ENCODE results near the gene HEATR5A.
A peak's percentile ranks its signal among the peaks of the same experiment; 100 is the strongest.
"Not testable (repeated sequence)": the region's sequence is repeated elsewhere in the genome, so short reads cannot be mapped to it uniquely, and the experiment has no call there.

The HEATR5A gene

DNA sequence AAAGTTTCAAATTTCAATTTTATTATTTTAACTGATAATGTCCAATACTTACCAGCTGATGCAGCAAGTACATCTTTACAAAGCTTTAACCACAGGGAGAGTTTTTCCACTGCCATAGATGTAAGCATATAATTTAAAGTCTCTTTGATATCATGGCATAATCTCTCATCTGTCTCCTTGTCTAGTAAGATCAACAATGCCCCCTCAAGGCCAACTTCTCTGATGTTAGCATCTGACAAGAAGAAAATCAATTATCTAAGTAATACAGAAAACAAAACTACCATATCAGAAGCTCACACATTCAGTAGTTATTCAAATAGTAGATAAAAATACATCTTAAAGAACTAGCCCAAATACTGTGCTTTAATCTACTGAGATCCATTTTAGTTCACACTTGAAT is 94.2 kb downstream of the HEATR5A start:
- no peak for DNase-seq (ENCODE audit: low spot score)

- no peak for DNase-seq (ENCODE audit: low spot score)
Measured at GRCh38 chr14:31323419-31323818, 96.9 kb downstream of the HEATR5A start.

DNA sequence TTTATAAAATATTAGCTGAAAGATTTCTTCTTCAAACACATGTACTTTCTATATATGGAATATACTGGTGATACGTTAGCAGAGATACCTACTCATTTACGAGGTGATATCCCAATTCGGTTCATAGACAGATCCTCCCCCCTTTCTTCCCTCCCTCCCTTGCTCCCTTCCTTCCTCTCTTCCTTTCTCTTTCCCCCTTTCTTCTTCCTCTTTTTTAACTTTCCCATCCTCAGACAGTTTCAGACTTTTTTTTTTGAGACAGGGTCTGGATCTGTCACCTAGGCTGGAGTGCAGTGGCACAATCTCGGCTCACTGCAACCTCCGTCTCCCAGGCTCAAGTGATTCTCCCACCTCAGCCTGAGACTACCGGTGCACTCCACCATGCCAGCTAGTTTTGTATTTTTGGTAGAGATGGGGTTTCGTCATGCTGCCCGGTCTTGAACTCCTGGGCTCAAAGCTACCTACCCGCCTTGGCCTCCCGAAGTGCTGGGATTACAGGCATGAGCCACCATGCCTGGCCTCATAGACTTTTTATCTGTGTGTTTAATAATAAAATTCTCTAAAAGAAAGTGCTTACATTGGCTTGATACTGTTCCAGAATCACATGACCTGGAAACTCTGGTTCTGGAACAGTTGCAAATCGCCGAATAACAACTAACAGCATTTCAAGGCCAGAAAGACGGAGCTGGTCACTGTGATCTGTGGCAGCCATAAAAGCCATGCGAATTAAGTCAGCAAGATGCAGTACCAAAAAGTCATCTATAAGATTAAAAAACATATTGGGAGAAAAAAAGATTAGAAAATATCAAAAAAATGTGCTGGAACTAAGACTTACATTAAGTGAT is 99.2 kb downstream of the HEATR5A start:
- no peak for DNase-seq (ENCODE audit: low spot score)

DNA sequence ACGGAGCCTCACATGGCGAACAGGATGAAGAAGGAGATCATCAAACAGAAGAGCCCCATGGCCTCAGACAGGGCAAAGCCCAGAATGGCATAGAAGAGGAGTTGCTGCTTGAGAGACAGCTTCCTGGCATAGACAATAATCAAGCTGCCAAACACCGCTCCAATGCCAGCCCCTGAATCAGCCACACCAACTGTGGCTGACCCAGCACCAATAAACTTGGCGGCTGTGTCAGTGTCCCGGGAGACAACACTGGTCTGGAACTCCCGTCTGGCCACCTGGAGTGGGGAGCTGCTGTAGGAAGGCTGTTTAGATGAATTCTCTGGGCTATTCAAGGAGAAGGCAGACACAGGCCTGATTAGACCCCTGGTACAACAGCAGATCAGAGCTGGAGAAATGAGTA is 100.1 kb downstream of the HEATR5A start:
- DNase-seq (ENCODE audit: low spot score), result no peak

DNA sequence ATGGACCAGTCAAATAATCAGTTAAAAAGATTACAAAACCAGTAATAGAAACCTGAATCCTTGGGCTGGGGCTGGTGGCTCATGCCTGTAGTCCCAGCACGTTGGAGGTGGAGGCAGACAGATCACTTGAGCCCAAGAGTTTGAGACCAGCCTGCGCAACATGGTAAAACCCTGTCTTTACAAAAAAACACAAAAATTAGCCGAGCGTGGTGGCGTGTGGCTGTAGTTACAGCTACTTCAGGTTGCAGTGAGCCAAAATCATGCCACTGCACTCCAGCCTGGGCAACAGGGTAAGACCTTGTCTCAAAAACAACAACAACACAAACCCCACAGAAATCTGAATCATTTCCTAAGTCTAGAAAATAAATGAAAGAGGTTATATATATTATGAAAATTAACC is 100.6 kb downstream of the HEATR5A start:
- no peak for DNase-seq (ENCODE audit: low spot score)

GRCh38 chr14:31312934-31313333 is 107.4 kb downstream of the HEATR5A start:
- DNase-seq (ENCODE audit: low spot score), result no peak

DNA sequence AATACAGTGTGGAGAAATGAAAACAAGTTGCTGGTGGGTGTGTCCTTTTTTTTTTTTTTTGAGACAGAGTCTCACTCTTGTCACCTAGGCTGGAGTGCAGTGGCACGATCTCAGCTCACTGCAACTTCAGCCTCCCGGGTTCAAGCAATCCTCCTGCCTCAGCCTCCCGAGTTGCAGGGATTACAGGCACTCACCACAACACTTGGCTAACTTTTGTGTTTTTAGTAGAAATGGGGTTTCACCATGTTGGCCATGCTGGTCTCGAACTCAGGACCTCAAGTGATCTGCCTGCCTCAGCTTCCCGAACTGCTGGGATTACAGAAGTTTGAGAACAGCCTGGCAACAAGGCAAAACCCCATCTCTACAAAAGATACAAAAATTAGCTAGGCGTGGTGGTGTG is 108.0 kb downstream of the HEATR5A start:
- DNase-seq (ENCODE audit: low spot score), result not testable (repeated sequence)

GRCh38 chr14:31307618-31308017 is 112.7 kb downstream of the HEATR5A start:
- DNase-seq (ENCODE audit: low spot score), result no peak

- DNase-seq (ENCODE audit: low spot score), result no peak
Measured at GRCh38 chr14:31307198-31307597, 113.2 kb downstream of the HEATR5A start.

DNA sequence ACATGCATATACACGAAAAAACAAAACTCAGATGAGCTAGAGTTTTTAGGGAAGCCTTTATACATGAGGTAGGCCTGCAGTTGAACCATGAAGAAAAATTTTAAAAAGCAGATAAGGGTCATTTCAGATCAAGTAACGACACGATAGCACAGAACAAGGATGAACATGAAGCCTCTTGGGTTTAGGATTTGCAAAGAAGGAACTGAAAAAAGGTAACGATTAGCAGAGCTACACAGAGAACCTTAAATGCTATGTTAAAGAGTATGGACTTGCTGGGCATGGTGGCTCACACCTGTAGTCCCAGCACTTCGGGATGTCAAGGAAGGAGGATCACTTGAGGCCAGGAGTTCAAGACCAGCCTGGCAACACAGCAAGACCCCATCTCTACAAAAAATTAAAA is 116.7 kb downstream of the HEATR5A start:
- no peak for DNase-seq (ENCODE audit: low spot score)

DNA sequence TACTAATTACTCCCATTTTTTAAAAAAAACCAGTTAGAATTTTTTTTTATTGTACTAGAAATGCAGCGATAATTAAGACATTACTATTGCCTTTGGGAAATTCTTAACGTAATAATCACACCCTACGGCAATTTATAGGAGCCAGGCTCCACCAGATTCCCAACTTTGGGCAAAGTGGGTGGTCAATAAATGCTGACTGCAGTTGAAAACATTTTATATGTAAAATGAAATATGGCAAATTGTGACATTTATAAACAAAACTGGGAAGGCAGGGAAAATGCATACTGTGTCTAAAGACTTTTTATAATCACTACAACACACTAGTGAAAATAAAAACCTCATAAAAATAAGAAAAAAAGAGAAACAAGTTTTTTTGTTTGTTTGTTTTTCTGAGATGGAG is 119.5 kb downstream of the HEATR5A start:
- DNase-seq (ENCODE audit: low spot score), result no peak

DNA sequence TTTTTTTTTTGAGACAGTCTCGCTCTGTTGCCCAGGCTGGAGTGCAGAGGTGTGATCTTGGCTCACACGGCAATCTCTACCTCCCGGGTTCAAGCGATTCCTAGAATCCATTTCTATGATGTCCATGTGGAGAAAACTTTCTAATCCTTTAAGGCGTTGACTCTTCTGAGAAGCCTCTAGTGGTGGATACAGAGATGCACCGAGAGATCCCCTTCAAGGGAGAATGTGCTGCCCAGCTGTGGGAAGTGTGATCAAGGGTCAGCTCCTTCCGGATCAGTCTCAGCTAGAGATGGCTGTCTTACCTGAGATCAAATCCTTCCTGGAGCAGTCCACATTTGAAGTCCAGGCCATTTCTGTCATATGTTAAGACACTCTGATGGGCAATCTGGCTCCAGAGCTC is 120.1 kb downstream of the HEATR5A start:
- no peak for DNase-seq (ENCODE audit: low spot score)

GRCh38 chr14:31297701-31298344 is 122.5 kb downstream of the HEATR5A start:
- peak; percentile 21 for DNase-seq (ENCODE audit: low spot score)

DNA sequence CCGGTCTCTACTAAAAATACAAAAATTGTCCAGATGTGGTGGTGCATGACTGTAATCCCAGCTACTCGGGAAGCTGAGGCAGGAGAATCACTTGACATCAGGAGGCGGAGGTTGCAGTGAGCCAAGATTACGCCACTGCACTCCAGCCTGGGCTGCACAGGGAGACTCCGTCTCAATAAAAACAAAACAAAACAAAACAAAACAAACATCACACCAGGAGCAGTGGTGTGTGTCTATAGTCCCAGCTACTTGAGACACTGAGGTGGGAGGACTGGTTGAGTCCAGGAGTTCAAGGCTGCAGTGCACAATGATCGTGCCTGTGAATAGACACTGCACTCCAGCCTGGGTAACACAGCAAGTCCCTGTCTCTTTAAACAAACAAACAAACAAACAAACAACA is 123.2 kb downstream of the HEATR5A start:
- DNase-seq (ENCODE audit: low spot score), result no peak

GRCh38 chr14:31294746-31295405 is 125.5 kb downstream of the HEATR5A start:
- DNase-seq (ENCODE audit: low spot score), result no peak

DNA sequence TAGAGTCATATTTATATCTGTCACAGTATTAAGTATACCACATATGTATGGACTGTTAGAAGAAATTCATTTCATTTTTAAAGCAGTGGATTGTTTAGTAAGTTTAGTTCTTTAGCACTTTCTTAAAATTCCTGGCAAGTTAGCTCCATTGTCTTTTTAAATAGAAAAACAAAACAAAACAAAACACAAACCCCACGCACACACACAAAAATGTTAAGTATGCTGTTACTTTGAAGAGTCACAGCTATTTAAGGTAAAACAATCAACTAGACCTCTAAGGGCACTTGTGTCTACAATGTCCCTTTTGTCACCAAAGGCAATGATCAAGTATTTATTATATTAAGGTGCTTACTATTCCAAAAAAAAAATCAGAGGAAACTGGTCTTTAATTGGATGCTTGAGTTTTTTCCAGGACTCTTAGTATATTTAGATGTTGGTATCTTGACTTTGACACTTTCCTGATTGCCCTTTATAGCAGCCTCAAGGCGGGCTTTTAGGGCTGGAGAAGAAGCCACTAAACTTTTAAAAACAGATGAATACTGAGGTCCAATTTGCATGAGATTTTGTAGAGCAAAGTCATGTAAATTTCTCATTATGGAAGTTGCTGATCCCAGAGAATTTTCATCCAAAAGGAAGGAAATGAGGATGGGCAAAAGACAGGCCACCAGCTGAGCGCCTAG is 127.3 kb downstream of the HEATR5A start:
- no peak for DNase-seq (ENCODE audit: low spot score)

DNA sequence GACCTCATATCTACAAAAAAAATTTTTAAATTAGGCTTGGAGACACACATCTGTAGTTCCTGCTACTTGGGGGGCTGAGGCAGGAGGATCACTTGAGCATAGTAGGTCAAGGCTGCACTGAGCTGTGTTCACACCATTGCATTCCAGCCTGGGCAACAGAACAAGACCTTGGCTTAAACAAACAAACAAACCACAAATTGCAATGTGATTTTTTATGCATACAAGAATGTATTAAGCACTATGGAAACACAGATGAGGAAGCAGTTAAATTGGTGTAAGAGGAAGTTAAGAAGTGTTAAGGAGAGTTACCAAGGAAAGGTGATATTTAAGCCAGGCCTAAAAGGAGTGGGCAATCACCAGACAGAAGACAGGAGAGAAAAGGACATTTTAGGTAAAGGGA is 129.1 kb downstream of the HEATR5A start:
- DNase-seq (ENCODE audit: low spot score), result no peak

- DNase-seq (ENCODE audit: low spot score), result no peak
Measured at GRCh38 chr14:31287294-31287972, 132.9 kb downstream of the HEATR5A start.

DNA sequence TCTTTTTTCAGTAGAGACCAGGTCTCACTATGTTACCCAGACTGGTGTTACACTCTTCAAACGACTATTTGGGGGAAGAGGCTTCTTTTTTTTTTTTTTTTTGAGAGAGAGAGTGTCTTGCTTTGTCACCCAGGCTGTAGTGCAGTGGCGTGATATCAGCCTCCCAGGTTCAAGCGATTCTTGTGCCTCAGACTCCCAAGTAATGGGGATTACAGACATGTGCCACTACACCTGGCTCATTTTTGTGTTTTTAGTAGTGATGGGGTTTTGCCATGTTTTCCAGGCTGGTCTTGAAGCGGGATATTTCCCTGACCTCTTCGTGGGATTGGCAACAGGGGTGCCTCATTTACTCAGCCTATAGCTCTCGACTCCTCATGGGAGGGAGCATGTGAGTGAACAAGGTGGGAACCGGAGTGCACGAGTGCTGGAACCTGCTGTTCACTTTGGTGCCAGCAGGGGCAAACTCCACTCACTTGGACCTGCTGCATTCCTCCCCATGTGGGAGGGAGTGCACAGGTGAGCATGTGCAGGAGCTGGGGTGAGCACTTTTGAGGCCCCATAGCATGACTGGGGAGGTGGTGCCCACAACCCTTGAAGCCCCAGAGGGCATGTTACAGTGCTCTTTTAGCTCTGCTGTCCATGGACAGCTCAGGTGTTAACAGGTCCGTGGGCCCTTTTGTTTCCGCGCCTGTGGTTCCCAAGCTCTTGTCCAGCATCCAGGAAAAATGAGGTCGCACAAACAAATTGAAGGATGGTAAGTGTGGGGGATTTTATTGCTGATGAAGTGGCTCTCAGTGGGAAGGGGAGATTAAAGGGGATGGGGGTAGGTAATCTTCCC is 133.7 kb downstream of the HEATR5A start:
- DNase-seq (ENCODE audit: low spot score), result no peak

- no peak for DNase-seq (ENCODE audit: low spot score)
Measured at GRCh38 chr14:31283578-31284252, 136.6 kb downstream of the HEATR5A start.
